Esophagus muscularis mucosa (tissue), 4 donors: ENCODE data around the gene QDPR.
"Not testable (repeated sequence)": the region's sequence is repeated elsewhere in the genome, so short reads cannot be mapped to it uniquely, and the experiment has no call there.

ENCODE experiments used
- EP300 ChIP-seq: sonication (generic); formaldehyde crosslinking; IDR thresholded peaks from one replicate; pipeline ENCODE4 v1.6.1; 2017; ENCODE audit warnings: antibody characterized with exemption
- POLR2A ChIP-seq: fragments of 450-650 bp; IDR thresholded peaks from one replicate; pipeline ENCODE4 v1.6.1; 2017; ENCODE audit warnings: antibody characterized with exemption, moderate library complexity, mild to moderate bottlenecking, low read depth
- POLR2AphosphoS5 ChIP-seq, 2 donors: sonication (generic); formaldehyde crosslinking; IDR thresholded peaks; one replicate each; pipeline ENCODE4 v1.6.1; 2017; ENCODE audit warnings: antibody characterized with exemption in 2 of 2
- TF ChIP-seq, protein P1 (sequence below), 3 experiments: fragments of 200-600 bp in 2 of 3; fragments of 450-650 bp in 1 of 3; sonication (generic) in 2 of 3; IDR thresholded peaks; one replicate each; pipeline ENCODE4 v1.5.1; 2017 to 2019; ENCODE audit warnings: antibody characterized with exemption in 3 of 3, mild to moderate bottlenecking in 2 of 3, moderate library complexity in 1 of 3

DNA sequence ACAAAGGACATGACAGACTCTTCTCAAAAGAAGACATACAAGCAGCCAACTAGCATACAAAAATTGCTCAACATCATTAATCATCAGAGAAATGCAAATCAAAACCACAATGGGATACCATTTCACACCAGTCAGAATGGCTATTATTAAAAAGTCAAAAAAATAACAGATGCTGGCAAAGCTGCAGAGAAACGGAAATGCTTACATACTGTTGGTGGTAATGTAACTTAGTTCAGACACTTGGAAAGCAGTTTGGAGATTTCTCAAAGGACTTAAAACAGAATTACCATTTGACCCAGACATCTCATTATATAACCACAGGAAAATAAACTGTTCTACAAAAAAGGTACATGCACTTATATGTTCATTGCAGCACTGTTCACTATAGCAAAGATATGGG lies 69.4 kb downstream of the QDPR start:
- TF ChIP-seq, protein P1, sequence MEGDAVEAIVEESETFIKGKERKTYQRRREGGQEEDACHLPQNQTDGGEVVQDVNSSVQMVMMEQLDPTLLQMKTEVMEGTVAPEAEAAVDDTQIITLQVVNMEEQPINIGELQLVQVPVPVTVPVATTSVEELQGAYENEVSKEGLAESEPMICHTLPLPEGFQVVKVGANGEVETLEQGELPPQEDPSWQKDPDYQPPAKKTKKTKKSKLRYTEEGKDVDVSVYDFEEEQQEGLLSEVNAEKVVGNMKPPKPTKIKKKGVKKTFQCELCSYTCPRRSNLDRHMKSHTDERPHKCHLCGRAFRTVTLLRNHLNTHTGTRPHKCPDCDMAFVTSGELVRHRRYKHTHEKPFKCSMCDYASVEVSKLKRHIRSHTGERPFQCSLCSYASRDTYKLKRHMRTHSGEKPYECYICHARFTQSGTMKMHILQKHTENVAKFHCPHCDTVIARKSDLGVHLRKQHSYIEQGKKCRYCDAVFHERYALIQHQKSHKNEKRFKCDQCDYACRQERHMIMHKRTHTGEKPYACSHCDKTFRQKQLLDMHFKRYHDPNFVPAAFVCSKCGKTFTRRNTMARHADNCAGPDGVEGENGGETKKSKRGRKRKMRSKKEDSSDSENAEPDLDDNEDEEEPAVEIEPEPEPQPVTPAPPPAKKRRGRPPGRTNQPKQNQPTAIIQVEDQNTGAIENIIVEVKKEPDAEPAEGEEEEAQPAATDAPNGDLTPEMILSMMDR (IDR thresholded peaks at IDR 0.05), result not testable (repeated sequence)
- not testable (repeated sequence) for TF ChIP-seq POLR2A; POLR2AphosphoS5 (IDR thresholded peaks at IDR 0.05); EP300
